Stimulated activated CD8-positive, alpha-beta memory T cell treated with anti-CD3 and anti-CD28 coated beads, Interleukin-15, amount 100 ng/mL, for 48 hours (primary cell): ENCODE data around the gene IP6K3.
A peak's percentile ranks its signal among the peaks of the same experiment; 100 is the strongest.

Experiments used
- DNase-seq, 2 donors: peaks; one replicate each; pipeline ENCODE4 v3.0.0-alpha.2; 2020; ENCODE audit warnings: low read depth in 2 of 2

The IP6K3 gene

GRCh38 chr6:33759887-33760629, 13.4 kb upstream of the IP6K3 start:
- no peak for DNase-seq

- DNase-seq = no peak
Measured at GRCh38 chr6:33758815-33759216, 12.1 kb upstream of the IP6K3 start.

GRCh38 chr6:33757906-33758305, 11.2 kb upstream of the IP6K3 start:
- DNase-seq = no peak

- DNase-seq = no peak
Measured at GRCh38 chr6:33757113-33757512, 10.4 kb upstream of the IP6K3 start.

DNA sequence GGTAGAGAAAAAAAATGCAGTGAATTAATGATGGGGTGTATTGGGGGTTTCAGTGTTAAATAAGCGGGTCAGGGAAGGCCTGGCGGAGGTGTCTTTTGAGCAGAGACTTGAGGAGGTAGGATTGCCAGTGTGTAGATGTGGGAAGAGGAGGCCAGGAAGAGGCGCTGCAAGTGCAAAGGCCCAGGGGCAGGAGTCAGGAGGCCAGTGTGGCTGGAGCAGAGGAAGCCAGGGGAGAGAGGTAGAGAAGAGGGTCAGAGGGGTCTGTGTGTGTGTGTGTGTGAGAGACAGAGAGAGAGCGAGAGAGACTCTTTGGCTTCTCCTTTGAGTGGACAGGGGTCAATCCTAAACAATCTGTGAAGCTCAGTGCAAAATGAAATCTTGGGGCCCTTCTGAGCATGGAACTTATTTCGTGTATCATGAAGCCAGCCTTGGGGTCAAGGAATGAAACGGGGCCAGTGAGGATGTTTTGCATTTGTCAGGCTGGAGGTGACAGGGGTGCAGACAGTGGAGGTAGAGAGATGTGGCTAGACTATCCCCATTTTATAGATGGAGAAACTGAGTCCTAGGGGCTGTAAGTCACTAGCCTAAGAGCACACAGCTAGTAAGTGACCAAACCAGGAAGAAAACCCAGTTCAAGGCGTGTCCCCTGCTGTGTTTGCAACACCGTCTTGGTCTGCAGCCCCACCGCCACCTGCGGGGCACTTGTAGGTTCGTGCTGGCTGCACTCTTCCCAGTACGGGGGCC, 9.7 kb upstream of the IP6K3 start:
- DNase-seq = no peak

DNA sequence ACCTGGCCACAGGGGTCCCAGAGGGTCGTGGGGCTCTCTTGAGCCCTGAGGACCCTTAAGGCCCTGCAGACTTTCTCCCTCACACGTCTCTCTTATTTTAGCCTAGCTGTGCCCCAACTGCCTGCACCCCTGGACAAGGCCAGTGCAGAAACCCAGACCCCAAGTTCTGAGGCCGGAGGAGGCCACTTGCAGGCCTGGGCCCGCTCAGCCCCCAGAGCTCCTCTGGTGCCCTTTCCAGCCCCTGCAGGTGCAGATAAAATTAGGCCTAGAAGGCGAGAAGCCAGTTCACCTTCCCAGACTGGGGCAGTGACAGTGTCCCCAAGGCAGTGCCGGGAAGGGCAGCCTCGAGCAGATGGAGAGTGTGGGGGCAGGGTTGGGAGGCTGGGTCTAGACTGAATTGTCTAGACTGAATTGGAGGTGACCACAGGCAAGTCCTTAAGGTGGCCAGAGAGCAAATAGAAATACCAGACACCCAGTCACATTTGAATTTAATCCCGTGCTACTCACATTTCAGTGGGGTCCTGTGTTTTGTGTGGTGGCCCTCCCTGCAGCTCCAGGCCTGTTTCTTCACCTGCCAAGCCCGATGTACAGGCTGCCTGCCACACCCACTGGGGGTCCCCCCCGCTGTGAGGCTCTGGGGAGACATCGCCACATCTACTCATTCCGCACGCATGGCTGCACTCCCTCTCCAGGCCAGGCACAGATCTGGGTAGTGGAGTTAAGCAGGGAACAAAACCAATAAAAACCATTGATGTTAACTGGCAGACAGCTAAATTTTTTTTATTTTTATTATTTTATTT, 8.6 kb upstream of the IP6K3 start:
- no peak for DNase-seq

DNA sequence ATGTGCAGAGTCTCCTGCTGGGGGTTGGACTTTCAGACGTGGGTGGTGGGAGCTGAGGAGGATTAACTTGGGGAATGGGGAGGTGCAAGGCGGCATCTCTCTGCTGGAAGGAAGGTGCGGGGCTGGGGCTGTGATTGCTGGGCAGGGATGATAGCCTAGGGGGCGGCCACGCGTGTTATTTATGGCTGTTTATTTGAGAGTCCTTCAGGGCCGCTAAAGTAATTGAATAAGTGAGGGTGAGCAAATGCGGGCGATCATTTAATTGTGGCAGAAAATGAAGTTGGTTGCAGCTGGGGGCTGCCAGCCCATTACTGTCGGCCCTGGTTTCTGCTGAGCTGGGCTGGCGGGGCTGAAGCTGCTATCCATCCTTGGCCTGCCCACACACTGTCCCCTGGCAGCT, 7.5 kb upstream of the IP6K3 start:
- no peak for DNase-seq

DNA sequence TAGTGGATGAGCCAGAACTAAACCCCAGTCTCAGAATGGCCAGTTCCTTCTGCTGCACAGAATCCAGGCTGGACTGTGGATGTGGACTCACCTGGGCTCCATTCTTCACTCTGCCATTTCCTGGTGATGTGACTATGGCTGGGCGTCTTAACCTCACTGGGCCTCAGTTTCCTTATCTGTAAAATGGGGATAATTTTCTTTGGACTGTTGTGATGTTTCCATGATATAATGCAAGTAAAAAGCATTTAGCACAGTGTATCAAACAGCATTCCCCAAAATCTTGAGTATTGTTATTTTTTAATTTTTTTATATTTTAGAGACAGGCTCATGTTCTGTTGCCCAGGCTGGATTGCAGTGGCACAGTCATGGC, 5.9 kb upstream of the IP6K3 start:
- no peak for DNase-seq

DNA sequence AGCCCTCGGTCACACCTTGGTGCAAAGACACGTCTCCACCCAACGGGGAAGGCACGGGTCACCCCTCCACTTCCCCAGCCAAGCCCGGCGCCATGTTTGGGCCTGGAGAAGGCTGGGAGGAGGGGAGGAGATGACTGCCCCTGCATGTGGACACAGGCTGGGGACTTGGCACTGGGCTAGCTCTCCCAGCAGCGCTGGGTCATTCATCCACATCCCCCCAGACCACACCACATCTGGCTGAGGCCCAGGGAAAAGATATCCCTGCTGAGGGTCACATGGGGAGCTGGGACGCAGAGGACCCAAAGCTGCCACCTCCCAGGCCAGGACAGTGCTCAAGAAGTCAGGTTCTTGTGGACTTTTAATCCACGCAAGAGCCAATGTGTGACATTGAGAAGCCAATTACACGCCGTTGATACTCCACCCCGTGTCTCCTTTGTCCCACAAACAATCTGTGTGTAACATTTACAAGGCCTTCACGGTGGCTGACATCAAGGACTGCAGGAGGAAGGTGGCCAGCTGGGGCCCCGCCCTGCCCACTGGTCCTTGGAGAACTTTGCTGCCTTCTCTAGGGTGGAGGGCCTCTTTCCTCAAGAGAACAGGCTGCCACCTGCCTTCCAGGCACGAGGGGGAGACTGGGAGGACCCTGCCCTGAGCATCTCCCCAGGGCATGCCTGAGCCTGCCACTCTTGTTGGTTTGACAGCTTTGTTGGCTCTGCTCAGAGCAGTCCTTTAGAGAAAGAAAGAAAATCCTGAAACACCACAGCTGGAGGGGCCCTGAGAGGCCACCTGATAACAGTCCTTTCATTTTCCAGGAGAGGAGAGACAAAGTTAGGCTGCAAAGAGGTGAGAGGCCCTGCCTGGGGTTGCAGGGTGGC, 5.3 kb upstream of the IP6K3 start:
- no peak for DNase-seq

DNA sequence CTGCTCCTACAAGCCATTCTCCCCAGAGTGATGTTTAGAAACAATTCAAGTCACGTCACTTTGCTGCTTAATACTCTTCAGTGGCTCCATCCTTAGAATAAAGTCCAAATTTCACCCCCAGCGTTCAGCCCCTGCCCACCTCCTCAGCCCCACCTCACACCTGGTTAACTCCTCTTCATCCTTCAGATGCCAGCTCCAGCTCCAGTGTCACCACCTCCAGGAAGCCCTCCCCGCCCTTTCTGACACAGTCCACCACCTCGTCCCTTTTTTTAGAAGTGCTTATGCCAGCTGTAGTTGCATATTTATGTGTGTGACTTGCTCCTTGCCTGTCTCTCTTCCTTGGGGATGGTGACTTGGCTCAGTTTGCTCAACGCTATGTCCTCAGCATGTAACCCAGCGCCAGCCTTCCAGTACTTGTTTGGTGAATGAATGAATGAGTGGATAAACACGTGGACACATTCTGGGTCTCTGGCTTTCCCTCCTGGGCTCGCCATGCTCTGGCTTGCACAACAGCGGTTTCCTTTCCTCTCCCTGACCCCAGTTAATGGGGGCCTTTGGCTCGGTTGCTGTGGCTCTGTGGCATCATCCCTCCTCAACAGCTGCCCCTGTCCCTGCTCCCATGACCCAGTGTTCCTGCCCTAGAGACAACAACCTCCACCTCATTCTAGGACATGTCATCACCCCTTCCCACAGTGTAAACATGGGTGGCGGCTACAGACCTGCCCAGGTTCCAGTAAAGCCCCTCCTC, 3.7 kb upstream of the IP6K3 start:
- no peak for DNase-seq

DNA sequence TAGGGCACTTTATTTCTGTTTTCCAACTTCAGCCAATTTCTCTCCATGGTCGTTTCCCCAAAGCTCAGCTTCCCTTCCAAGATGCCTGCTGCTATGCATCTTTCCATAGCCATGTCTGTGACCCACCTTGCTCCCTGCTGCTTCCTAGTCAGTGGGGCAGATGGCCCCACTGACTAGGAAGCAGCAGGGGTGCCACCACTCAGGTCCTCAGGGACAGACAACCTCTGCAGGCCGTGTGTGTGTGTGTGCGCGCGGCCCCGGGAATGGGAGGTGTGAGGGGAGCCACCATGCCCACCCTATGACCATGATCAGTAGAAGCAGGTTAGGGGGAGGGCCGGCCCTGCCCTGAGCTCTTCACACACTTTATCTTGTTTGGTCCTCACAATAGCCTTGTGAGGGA, 2.7 kb upstream of the IP6K3 start:
- no peak for DNase-seq

DNA sequence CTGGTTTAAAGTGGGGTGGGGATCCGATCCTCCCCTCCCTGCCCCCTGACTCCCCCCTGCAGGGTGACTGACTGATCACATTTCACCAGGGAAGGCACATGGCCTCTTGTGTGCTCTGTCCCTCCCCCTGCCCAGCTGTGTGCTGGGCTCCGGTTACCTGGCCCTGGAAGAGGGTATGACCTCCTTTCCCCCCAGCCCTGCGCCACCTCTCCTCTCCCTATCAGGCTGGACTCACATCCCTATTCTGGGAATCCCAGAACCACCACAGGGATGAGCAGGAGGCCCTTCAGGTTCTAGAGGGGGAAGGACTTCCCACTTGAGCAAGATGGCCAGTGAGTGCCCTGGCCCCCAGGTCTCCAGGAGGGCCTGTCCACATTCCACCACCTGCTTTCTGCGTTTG, 2.1 kb upstream of the IP6K3 start:
- no peak for DNase-seq

GRCh38 chr6:33747823-33748222, 1.1 kb upstream of the IP6K3 start:
- DNase-seq = no peak

DNA sequence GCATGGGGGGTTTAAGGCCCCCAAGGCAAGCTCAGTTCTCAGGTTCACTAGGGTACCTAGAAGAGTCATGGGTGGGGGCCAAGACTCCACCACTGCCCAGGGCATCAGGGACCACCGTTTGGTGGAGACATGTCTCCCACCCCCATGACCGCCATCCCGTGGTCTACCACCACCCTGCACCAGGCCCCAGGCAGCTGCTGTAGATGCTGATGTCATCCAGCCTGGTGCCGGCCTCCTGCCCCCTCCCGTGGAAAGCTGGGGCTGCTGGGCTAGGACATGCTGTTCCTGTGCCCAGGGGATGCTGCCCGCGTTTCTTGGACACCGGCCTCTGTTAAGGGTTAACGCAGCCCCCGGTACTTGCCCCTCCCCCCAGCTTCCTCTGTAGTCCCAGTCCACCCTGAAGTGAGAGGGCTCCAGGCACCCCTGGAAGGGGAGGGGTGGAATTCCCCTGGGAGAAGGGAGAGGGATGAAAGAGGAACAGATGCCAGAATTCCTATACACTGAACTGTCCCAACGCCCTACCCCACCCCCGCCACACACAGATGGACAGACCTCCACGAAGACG, 587 bp downstream of the IP6K3 start:
- DNase-seq = no peak

GRCh38 chr6:33745548-33745947, 1.2 kb downstream of the IP6K3 start:
- no peak for DNase-seq

DNA sequence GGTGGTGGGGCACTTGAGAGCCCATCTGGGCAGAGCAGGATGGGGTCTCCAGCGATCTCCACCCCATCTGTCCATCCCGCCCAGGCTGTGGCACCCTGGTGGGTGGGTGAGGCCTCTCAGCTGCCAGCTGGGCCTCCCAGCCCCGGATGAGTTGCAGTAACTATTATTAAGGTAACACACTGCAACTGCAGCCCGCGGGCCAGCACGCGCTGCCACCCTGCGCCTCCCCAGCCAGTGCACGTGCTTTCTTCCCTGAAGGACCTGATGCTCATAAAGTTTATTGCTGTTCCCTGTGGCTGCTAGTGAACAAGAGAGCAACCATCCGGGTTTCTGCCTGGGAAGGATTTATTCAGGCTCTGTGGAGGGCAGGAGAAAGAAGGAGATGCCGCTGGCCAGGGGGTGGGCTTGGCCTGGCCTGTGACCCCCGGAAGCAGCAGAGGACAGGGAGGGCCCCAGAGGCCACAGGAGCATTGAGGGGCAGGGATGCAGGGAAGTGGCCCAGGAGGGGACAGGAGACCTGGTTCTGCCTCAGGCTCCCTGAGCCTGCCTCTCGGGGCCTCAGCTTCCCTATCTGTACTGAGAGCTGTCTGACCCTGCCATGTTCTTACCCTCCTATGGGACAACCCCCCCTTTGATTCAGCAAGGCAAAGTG, 1.7 kb downstream of the IP6K3 start:
- DNase-seq = no peak

DNA sequence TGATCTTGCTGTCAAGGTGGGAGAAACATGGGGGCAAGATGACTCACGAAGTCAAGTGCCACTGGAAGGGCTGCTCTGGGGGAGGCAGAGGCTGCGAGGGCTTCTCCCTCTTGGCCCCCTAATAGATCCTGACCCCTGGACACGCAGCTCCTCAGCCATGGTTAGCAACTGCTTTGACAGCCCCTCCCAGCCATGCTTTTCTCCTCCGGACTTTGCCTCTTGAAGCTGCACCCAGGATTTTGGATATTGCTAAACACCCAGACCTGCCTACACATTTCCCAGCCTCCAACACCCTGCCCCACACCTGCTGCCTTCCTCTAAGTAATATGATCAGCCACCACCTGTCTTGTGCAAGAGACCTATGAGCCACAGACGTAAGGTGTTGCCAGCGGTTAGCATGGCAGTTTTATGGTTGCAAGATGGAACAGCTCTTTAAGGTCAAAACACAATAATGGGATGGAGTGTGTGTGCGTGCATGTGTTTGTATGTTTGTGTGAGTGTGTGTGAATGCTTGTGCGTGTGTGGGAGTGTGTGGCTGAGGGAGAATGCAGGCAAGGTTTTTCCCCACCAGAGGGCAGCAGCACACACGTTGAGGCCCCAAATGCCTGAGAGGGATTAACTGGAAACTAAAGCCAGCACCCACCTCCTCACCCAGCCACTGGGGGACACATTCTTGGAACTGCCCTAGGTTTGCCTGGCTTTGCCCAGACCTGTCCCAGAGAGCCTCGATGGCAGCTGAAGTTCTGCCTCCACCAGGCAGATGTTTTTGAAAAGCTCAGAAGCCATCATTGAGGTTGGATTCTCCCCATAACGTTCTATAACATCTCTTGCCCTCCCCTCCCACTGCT, 2.5 kb downstream of the IP6K3 start:
- DNase-seq = peak; percentile 41 to 47

GRCh38 chr6:33742837-33743236, 3.9 kb downstream of the IP6K3 start:
- no peak for DNase-seq

- no peak for DNase-seq
Measured at GRCh38 chr6:33742092-33742491, 4.6 kb downstream of the IP6K3 start.
